Measurements from ENCODE around the gene OSCP1. TPM values are rescaled to one million over a fixed set of nuclear protein-coding genes. Genes with fewer than 3 reads are reported as not detected.
A peak's percentile ranks its signal among the peaks of the same experiment; 100 is the strongest.

OSCP1 gene
- total RNA-seq, 1 donor from 2014 or later: 1.2 TPM

DNA sequence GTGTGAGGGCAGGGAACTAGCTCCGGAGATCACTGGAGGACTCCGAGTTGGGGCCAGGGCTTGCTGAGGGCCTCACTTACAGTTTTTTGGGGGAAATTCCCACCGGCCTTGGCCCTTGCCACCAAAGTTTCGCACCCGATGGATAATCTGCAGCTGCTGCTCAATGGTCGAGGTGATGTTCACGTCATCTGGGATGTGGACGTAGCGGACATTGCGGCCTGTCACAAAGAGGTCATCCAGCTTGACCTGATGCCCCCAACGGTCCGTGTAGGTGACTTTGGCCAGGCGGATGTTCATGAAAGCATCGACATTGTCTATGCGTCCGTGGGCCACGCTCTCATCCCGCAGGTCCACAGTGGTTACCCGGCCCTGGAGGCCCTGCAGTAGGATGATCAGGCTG lies 56.6 kb downstream of the OSCP1 start:
- Mint-ChIP-seq H3K36me3 (ENCODE audit: low read depth) (peaks cover 67% of the 10 kb centered on the region), H3K9me3 (no peaks in the 10 kb centered on the region), H3K4me1 (peaks cover 86% of the 10 kb centered on the region), H3K27ac (no peak overlapping the region), H3K4me3 (no peak overlapping the region), H3K27me3 (no peaks in the 10 kb centered on the region)
- DNase-seq (no peak), ATAC-seq (ENCODE audit: low read depth) (no peak)
- intact Hi-C loops (cut with micrococcal nuclease): no loop called here
- ChIA-PET POLR2A (interaction anchor here (2.0 kb wide), 1 partner anchor 8 kb away, joined by 6 read pairs; the partner anchor contains the start of gene STK40), CTCF (no interaction called here)
- TF ChIP-seq, protein P1, sequence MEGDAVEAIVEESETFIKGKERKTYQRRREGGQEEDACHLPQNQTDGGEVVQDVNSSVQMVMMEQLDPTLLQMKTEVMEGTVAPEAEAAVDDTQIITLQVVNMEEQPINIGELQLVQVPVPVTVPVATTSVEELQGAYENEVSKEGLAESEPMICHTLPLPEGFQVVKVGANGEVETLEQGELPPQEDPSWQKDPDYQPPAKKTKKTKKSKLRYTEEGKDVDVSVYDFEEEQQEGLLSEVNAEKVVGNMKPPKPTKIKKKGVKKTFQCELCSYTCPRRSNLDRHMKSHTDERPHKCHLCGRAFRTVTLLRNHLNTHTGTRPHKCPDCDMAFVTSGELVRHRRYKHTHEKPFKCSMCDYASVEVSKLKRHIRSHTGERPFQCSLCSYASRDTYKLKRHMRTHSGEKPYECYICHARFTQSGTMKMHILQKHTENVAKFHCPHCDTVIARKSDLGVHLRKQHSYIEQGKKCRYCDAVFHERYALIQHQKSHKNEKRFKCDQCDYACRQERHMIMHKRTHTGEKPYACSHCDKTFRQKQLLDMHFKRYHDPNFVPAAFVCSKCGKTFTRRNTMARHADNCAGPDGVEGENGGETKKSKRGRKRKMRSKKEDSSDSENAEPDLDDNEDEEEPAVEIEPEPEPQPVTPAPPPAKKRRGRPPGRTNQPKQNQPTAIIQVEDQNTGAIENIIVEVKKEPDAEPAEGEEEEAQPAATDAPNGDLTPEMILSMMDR (IDR thresholded peaks at IDR 0.05): no peak

DNA sequence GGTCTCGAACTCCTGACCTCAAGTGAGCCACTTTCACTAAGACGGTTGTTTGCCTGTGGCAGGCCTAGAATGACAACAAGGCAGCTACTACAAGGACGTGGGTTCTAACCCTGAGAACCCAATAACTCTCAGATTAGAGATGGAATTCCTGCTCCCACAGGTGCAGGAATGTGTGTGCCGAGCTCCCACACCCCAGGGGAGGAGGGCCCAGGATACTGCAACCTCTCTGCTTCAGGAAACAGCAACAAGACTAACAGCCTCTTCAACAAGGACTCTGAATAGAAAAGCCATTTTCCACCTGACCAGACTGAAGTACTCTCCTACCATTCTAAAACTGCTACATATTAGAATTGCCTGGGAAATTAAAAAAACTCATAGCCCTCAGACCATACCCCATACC lies 57.4 kb downstream of the OSCP1 start:
- ATAC-seq (ENCODE audit: low read depth) (no peak), DNase-seq (no peak)
- ChIA-PET POLR2A (interaction anchor here (2.0 kb wide), 1 partner anchor 7 kb away, joined by 6 read pairs; the partner anchor contains the start of gene STK40), CTCF (interaction anchor here (0.8 kb wide), 1 partner anchor 24 kb away, joined by 4 read pairs; no protein-coding TSS in a partner anchor)
- H3K9me3 Mint-ChIP-seq: no peaks in the 10 kb centered on the region
- TF ChIP-seq, protein P1 (IDR thresholded peaks at IDR 0.05): no peak
- intact Hi-C loops (cut with micrococcal nuclease): no loop called here
- peaks cover 66% of the 10 kb centered on the region for H3K36me3 Mint-ChIP-seq (ENCODE audit: low read depth)
- H3K27me3 Mint-ChIP-seq: no peaks in the 10 kb centered on the region
- H3K27ac Mint-ChIP-seq: peak overlapping the region; percentile 91
- peaks cover 91% of the 10 kb centered on the region for H3K4me1 Mint-ChIP-seq
- no peak overlapping the region for H3K4me3 Mint-ChIP-seq

DNA sequence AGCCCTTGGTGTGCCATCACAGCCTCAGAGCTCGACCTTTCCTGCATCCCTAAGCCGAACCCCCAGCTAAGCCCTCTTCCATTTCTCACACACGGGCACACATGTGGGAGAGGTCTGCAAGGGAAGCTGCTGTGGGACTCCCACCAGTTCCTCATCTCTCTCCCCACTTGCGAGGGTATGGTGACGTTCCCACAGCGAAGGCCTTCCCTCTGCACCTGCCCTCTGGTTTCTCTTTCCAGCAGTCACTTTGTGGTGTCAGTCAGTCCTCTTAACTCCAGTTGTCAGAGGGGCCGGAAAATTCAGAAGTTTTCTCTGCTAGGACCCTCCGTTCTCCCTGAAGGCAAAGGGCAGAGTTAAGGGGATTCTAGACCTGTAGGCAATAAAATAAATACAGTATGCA lies 59.0 kb downstream of the OSCP1 start:
- Mint-ChIP-seq H3K36me3 (ENCODE audit: low read depth) (peaks cover 57% of the 10 kb centered on the region), H3K4me1 (peaks cover 94% of the 10 kb centered on the region), H3K4me3 (peak overlapping the region; percentile 61), H3K9me3 (no peaks in the 10 kb centered on the region), H3K27me3 (no peaks in the 10 kb centered on the region), H3K27ac (peak overlapping the region; percentile 91)
- CTCF ChIA-PET: interaction anchor here (2.0 kb wide), 1 partner anchor 22 kb away, joined by 8 read pairs; no protein-coding TSS in a partner anchor
- no peak for ATAC-seq (ENCODE audit: low read depth)
- intact Hi-C loops (cut with micrococcal nuclease): no loop called here
- POLR2A ChIA-PET: interaction anchor here (0.5 to 5.8 kb wide), 3 partner anchors 7 to 91 kb away, joined by 3 to 164 read pairs (median 3); partner anchors contain the start of gene LSM10
- no peak for DNase-seq
- TF ChIP-seq, protein P1 (IDR thresholded peaks at IDR 0.05): no peak

DNA sequence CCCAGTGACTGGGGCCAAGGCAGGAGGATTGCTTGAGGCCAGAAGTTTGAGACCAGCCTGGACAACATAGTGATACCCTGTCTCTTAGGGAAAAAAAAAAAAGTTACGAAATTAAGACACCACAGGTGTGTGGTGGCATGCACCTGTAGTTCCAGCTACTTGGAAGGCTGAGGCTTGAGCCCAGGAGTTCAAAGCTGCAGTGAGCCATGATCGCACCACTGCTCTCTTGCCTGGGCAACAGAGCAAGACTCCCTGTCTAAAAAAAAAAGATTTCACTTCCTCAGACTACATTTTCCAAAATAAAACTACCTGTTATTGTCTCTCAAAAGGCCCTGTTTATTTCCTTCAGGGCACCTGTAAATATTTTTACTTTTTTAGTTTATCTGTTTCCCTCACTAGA lies 59.8 kb downstream of the OSCP1 start:
- Mint-ChIP-seq H3K27ac (peak overlapping the region; percentile 91), H3K36me3 (ENCODE audit: low read depth) (peaks cover 58% of the 10 kb centered on the region), H3K9me3 (no peaks in the 10 kb centered on the region), H3K4me3 (peak overlapping the region; percentile 61), H3K4me1 (peaks cover 89% of the 10 kb centered on the region), H3K27me3 (no peaks in the 10 kb centered on the region)
- ChIA-PET CTCF (interaction anchor here (2.0 kb wide), 1 partner anchor 22 kb away, joined by 8 read pairs; no protein-coding TSS in a partner anchor), POLR2A (interaction anchor here (0.7 to 5.8 kb wide), 6 partner anchors 8 to 90 kb away, joined by 3 to 164 read pairs (median 4); partner anchors contain the start of genes LSM10 and OSCP1)
- intact Hi-C loops (cut with micrococcal nuclease): no loop called here
- DNase-seq (no peak), ATAC-seq (ENCODE audit: low read depth) (no peak)
- TF ChIP-seq, protein P1 (IDR thresholded peaks at IDR 0.05): no peak

DNA sequence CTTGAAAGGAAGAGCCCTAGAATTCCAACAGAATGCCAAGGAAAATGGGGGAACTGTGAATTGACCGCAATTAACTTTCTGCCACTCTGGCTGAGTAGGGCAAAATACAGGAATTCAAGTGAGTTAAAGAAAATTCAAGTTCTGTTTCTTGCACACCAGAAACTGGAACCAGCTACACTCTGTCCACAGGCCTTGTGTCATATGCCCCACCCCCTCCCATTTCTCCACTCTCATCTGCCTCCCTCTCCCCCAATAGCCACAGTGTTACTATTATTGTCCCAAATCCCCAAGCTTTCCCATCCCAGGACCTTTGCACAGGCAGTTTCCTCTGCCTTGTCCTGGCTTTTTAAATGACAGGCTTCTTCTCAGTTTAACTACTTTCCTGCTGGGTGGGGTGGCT lies 60.3 kb downstream of the OSCP1 start:
- ATAC-seq (ENCODE audit: low read depth): no peak
- ChIA-PET POLR2A (interaction anchor here (0.5 to 5.8 kb wide), 6 partner anchors 9 to 240 kb away, joined by 3 to 164 read pairs (median 4); partner anchors contain the start of genes LSM10 and OSCP1), CTCF (interaction anchor here (2.0 kb wide), 1 partner anchor 21 kb away, joined by 8 read pairs; no protein-coding TSS in a partner anchor)
- Mint-ChIP-seq H3K27ac (peak overlapping the region; percentile 91), H3K27me3 (no peaks in the 10 kb centered on the region), H3K4me3 (peak overlapping the region; percentile 61), H3K36me3 (ENCODE audit: low read depth) (peaks cover 60% of the 10 kb centered on the region), H3K9me3 (no peaks in the 10 kb centered on the region), H3K4me1 (peaks cover 87% of the 10 kb centered on the region)
- intact Hi-C loops (cut with micrococcal nuclease): loop anchor here (5.0 kb wide), 3 partner anchors 243 to 1313 kb away; partner anchors contain the start of genes AGO3, TRAPPC3 and ZMYM1
- TF ChIP-seq, protein P1 (IDR thresholded peaks at IDR 0.05): no peak
- DNase-seq: no peak
